Measurements from ENCODE around the gene NCK1.
A peak's percentile ranks its signal among the peaks of the same experiment; 100 is the strongest.

The NCK1 gene

DNA sequence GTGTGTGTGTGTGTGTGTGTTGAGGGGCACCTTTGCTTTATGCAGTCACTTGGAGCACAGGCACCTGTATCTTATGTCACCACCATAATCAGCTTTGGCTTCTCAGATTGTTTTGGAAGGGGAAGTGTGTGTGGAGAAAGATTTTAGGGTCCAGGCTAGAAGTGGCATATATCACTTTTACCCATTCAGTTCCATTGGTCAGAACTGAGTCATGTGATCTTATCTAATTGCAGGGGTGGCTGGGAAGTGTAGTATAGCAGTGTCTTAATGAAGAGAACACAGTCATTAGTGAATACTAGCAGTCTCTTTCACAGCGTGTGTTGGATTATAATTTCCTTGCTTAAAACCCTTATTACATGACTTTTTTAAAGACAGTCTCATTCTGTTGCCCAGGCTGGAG is 20.6 kb downstream of the NCK1 start:
- Histone ChIP-seq H3K9ac (ENCODE audit: low read length) (no peak overlapping the region), H3K4me1 (ENCODE audit: insufficient read depth, low read length, severe bottlenecking) (peaks cover 53% of the 10 kb centered on the region), H3K4me3 (ENCODE audit: low read depth, low read length, poor library complexity, severe bottlenecking) (no peak overlapping the region), H3F3A (ENCODE audit: insufficient read depth, low read length) (no peaks in the 10 kb centered on the region), H3K79me2 (ENCODE audit: insufficient read depth, low read length) (peaks cover 94% of the 10 kb centered on the region), H4K20me1 (ENCODE audit: insufficient read depth, low read length) (no peaks in the 10 kb centered on the region), H3K27ac (ENCODE audit: low read depth, low read length, poor library complexity, severe bottlenecking) (peak overlapping the region; percentile 35), H3K9me2 (ENCODE audit: low read depth, low read length) (no peaks in the 10 kb centered on the region), H3K4me2 (ENCODE audit: low read length) (no peak overlapping the region; the same call in 1 of the 2 replicates), H2AFZ (ENCODE audit: low read length) (no peak overlapping the region), H3K36me3 (ENCODE audit: insufficient read depth, low read length) (peaks cover 6% of the 10 kb centered on the region), H3K27me3 (ENCODE audit: insufficient read depth, low read length) (no peaks in the 10 kb centered on the region), H3K9me3 (ENCODE audit: low read length) (peaks cover 14% of the 10 kb centered on the region)
- no peak for TF ChIP-seq EZH2 (IDR thresholded peaks at IDR 0.05; ENCODE audit: borderline replicate concordance, low read length)
- TF ChIP-seq, protein P1, sequence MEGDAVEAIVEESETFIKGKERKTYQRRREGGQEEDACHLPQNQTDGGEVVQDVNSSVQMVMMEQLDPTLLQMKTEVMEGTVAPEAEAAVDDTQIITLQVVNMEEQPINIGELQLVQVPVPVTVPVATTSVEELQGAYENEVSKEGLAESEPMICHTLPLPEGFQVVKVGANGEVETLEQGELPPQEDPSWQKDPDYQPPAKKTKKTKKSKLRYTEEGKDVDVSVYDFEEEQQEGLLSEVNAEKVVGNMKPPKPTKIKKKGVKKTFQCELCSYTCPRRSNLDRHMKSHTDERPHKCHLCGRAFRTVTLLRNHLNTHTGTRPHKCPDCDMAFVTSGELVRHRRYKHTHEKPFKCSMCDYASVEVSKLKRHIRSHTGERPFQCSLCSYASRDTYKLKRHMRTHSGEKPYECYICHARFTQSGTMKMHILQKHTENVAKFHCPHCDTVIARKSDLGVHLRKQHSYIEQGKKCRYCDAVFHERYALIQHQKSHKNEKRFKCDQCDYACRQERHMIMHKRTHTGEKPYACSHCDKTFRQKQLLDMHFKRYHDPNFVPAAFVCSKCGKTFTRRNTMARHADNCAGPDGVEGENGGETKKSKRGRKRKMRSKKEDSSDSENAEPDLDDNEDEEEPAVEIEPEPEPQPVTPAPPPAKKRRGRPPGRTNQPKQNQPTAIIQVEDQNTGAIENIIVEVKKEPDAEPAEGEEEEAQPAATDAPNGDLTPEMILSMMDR (IDR thresholded peaks at IDR 0.05; ENCODE audit: low read length), result no peak

DNA sequence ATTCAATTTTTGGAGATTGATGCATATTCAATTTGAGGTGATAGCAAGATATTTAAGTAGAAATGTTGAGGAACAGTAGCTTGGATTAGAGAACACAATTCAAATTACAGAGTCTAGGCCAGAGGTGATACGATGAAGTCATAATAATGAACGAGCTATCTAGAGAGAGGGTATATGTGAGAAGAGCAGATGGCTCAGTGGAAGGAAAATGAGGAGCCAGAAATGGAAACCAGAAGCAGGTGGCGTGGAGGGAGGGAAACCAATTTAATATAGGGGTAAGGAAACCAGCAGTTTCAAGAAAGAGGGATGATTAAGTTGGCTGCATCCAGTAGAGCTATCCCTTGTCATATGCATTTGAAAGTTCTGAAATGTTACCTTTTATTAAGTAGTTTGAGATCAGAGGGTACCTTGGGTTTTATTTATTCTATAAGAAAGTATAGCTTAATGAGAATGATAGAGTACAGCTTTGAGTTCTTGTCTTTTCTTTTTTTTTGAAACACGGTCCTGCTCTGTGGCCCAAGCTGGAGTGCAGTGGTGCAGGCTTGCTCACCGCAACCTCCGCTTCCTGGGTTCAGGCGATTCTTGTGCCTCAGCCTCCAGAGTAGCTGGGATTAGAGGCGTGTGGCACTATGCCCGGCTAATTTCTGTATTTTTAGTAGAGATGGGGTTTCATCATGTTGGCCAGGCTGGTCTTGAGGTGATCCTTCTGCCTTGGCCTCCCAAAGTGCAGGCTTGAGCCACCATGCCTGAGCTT is 22.1 kb downstream of the NCK1 start:
- H3K9me3 ChIP-seq (ENCODE audit: low read length), result peaks cover 2% of the 10 kb centered on the region; the same call in 1 of the 2 replicates
- H2AFZ ChIP-seq (ENCODE audit: low read length), result no peak overlapping the region
- no peaks in the 10 kb centered on the region for H4K20me1 ChIP-seq (ENCODE audit: insufficient read depth, low read length)
- H3K27ac ChIP-seq (ENCODE audit: low read depth, low read length, poor library complexity, severe bottlenecking), result peak overlapping the region; percentile 88
- peaks cover 53% of the 10 kb centered on the region for H3K4me1 ChIP-seq (ENCODE audit: insufficient read depth, low read length, severe bottlenecking)
- TF ChIP-seq, protein P1 (IDR thresholded peaks at IDR 0.05; ENCODE audit: low read length), result no peak
- TF ChIP-seq EZH2 (IDR thresholded peaks at IDR 0.05; ENCODE audit: borderline replicate concordance, low read length), result no peak
- no peak overlapping the region for H3K9ac ChIP-seq (ENCODE audit: low read length)
- peaks cover 19% of the 10 kb centered on the region for H3K36me3 ChIP-seq (ENCODE audit: insufficient read depth, low read length)
- no peaks in the 10 kb centered on the region for H3K9me2 ChIP-seq (ENCODE audit: low read depth, low read length)
- no peaks in the 10 kb centered on the region for H3K27me3 ChIP-seq (ENCODE audit: insufficient read depth, low read length)
- no peaks in the 10 kb centered on the region for H3F3A ChIP-seq (ENCODE audit: insufficient read depth, low read length)
- peak overlapping the region; percentile 27 for H3K4me2 ChIP-seq (ENCODE audit: low read length)
- H3K79me2 ChIP-seq (ENCODE audit: insufficient read depth, low read length), result peaks cover 94% of the 10 kb centered on the region
- no peak overlapping the region for H3K4me3 ChIP-seq (ENCODE audit: low read depth, low read length, poor library complexity, severe bottlenecking)

DNA sequence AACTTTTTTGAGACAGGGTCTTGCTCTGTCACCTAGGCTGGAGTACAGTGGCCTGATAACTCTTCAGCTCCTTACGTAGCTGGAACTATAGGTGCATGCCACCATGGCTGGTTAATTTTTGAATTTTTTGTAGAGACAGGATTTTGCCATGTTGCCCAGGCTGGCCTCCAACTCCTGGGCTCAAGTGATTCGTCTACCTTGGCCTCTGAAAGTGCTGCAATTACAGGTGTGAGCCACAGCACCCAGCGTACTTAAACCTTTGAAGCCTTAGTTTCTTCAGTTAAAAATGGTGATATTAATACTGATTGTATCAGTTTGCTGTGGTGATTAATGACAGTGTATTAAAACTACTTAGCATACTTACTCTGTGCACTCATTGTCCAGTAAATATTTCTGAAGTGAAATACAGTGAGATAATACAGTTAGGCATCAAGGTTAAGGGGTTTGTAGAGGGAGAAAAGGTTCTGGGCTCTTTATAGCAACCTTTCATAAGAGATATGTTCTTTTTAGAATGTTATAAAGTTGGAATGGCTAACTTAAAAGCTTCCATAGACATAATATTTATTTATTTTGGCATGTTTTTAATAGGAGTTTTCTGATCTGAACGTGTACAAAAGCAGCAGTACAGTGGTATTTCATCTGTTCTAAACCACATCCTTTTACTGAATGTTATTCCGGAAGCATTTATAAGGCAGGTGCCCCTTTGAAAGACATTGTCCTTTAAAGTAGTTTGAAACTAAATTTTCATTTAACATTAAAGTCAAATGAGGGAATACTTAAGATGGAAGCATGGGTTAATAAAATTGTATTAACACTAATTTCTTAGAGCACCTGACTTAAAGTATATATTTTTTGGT is 23.6 kb downstream of the NCK1 start:
- Histone ChIP-seq H3K27me3 (ENCODE audit: insufficient read depth, low read length) (no peaks in the 10 kb centered on the region), H3K9me2 (ENCODE audit: low read depth, low read length) (no peaks in the 10 kb centered on the region), H3K4me2 (ENCODE audit: low read length) (peak overlapping the region; percentile 55), H3K27ac (ENCODE audit: low read depth, low read length, poor library complexity, severe bottlenecking) (peak overlapping the region; percentile 88), H3K36me3 (ENCODE audit: insufficient read depth, low read length) (peaks cover 28% of the 10 kb centered on the region), H3K4me1 (ENCODE audit: insufficient read depth, low read length, severe bottlenecking) (peaks cover 53% of the 10 kb centered on the region), H3K79me2 (ENCODE audit: insufficient read depth, low read length) (peaks cover 89% of the 10 kb centered on the region), H3K9ac (ENCODE audit: low read length) (peak overlapping the region; percentile 50), H2AFZ (ENCODE audit: low read length) (no peak overlapping the region), H4K20me1 (ENCODE audit: insufficient read depth, low read length) (no peaks in the 10 kb centered on the region), H3K9me3 (ENCODE audit: low read length) (peaks cover 1% of the 10 kb centered on the region), H3F3A (ENCODE audit: insufficient read depth, low read length) (no peaks in the 10 kb centered on the region), H3K4me3 (ENCODE audit: low read depth, low read length, poor library complexity, severe bottlenecking) (peak overlapping the region; percentile 34)
- TF ChIP-seq, protein P1 (IDR thresholded peaks at IDR 0.05; ENCODE audit: low read length), result peak; percentile 13; the same call in 1 of the 2 replicates
- no peak for TF ChIP-seq EZH2 (IDR thresholded peaks at IDR 0.05; ENCODE audit: borderline replicate concordance, low read length)
